IPS-20b (cell line): ENCODE data around the gene SULT1E1.

ENCODE experiments used
- H3K27ac ChIP-seq: one replicate; pipeline ENCODE4 v1.5.1; 2013; ENCODE audit warnings: low read length
- H3K27me3 ChIP-seq: 2 replicates; pipeline ENCODE4 v1.6.1; 2013; ENCODE audit warnings: mild to moderate bottlenecking, low read length, inconsistent platforms; ENCODE audit not compliant: insufficient read depth
- H3K36me3 ChIP-seq: 2 replicates; pipeline ENCODE4 v1.6.1; 2013; ENCODE audit warnings: low read depth, mild to moderate bottlenecking, inconsistent platforms, low read length, moderate library complexity; ENCODE audit not compliant: insufficient read depth
- H3K4me1 ChIP-seq: 2 replicates; pipeline ENCODE4 v1.6.1; 2013; ENCODE audit warnings: mild to moderate bottlenecking, control low read depth, inconsistent platforms, low read length, moderate library complexity; ENCODE audit not compliant: insufficient read depth
- H3K4me3 ChIP-seq: 2 replicates; pipeline ENCODE4 v1.5.1; 2013; ENCODE audit warnings: mild to moderate bottlenecking, low read length, inconsistent platforms
- H3K9ac ChIP-seq: 2 replicates; pipeline ENCODE4 v1.6.1; 2013; ENCODE audit warnings: low read depth, mild to moderate bottlenecking, inconsistent platforms, low read length, moderate library complexity
- H3K9me3 ChIP-seq: 2 replicates; pipeline ENCODE4 v1.6.1; 2013; ENCODE audit warnings: mild to moderate bottlenecking, low read depth, low read length, inconsistent platforms; ENCODE audit not compliant: insufficient read depth

The SULT1E1 gene

GRCh38 chr4:69838977-69839376, 21.0 kb downstream of the SULT1E1 start:
- no peaks in the 10 kb centered on the region for H3K36me3 ChIP-seq
- H3K4me1 ChIP-seq = no peaks in the 10 kb centered on the region
- H3K9me3 ChIP-seq = no peaks in the 10 kb centered on the region
- H3K4me3 ChIP-seq = no peak overlapping the region
- no peak overlapping the region for H3K27ac ChIP-seq
- H3K27me3 ChIP-seq = no peaks in the 10 kb centered on the region
- H3K9ac ChIP-seq = no peak overlapping the region

- H3K27ac ChIP-seq = no peak overlapping the region
- no peaks in the 10 kb centered on the region for H3K27me3 ChIP-seq
- H3K9me3 ChIP-seq = no peaks in the 10 kb centered on the region
- no peak overlapping the region for H3K4me3 ChIP-seq
- no peaks in the 10 kb centered on the region for H3K36me3 ChIP-seq
- H3K9ac ChIP-seq = no peak overlapping the region
- H3K4me1 ChIP-seq = no peaks in the 10 kb centered on the region; the same call in 1 of the 2 replicates
Observed at GRCh38 chr4:69836287-69836686, 23.7 kb downstream of the SULT1E1 start.

GRCh38 chr4:69835766-69836165, 24.2 kb downstream of the SULT1E1 start:
- Histone ChIP-seq H3K27ac (no peak overlapping the region), H3K36me3 (no peaks in the 10 kb centered on the region), H3K27me3 (no peaks in the 10 kb centered on the region), H3K4me3 (no peak overlapping the region), H3K9ac (no peak overlapping the region), H3K4me1 (peaks cover 3% of the 10 kb centered on the region; the same call in 1 of the 2 replicates), H3K9me3 (no peaks in the 10 kb centered on the region)

- no peak overlapping the region for H3K4me3 ChIP-seq
- no peaks in the 10 kb centered on the region for H3K27me3 ChIP-seq
- no peaks in the 10 kb centered on the region for H3K9me3 ChIP-seq
- H3K36me3 ChIP-seq = no peaks in the 10 kb centered on the region
- no peak overlapping the region for H3K27ac ChIP-seq
- no peak overlapping the region for H3K9ac ChIP-seq
- peaks cover 6% of the 10 kb centered on the region; the same call in 1 of the 2 replicates for H3K4me1 ChIP-seq
Observed at GRCh38 chr4:69833251-69833650, 26.7 kb downstream of the SULT1E1 start.

GRCh38 chr4:69832326-69833030, 27.5 kb downstream of the SULT1E1 start:
- Histone ChIP-seq H3K27ac (no peak overlapping the region), H3K4me1 (peaks cover 6% of the 10 kb centered on the region; the same call in 1 of the 2 replicates), H3K9ac (no peak overlapping the region), H3K4me3 (no peak overlapping the region), H3K36me3 (no peaks in the 10 kb centered on the region), H3K9me3 (no peaks in the 10 kb centered on the region), H3K27me3 (no peaks in the 10 kb centered on the region)

- Histone ChIP-seq H3K9me3 (no peaks in the 10 kb centered on the region), H3K4me1 (peaks cover 6% of the 10 kb centered on the region; the same call in 1 of the 2 replicates), H3K9ac (no peak overlapping the region), H3K36me3 (no peaks in the 10 kb centered on the region), H3K27ac (no peak overlapping the region), H3K27me3 (no peaks in the 10 kb centered on the region), H3K4me3 (no peak overlapping the region)
Observed at GRCh38 chr4:69831646-69832325, 28.2 kb downstream of the SULT1E1 start.

GRCh38 chr4:69831270-69831627, 28.7 kb downstream of the SULT1E1 start:
- Histone ChIP-seq H3K36me3 (no peaks in the 10 kb centered on the region), H3K4me1 (peaks cover 6% of the 10 kb centered on the region; the same call in 1 of the 2 replicates), H3K9me3 (no peaks in the 10 kb centered on the region), H3K9ac (no peak overlapping the region), H3K27ac (no peak overlapping the region), H3K27me3 (no peaks in the 10 kb centered on the region), H3K4me3 (no peak overlapping the region)

GRCh38 chr4:69830560-69831269, 29.2 kb downstream of the SULT1E1 start:
- Histone ChIP-seq H3K4me1 (peaks cover 6% of the 10 kb centered on the region; the same call in 1 of the 2 replicates), H3K4me3 (no peak overlapping the region), H3K9ac (no peak overlapping the region), H3K27ac (no peak overlapping the region), H3K36me3 (no peaks in the 10 kb centered on the region), H3K27me3 (no peaks in the 10 kb centered on the region), H3K9me3 (no peaks in the 10 kb centered on the region)

- Histone ChIP-seq H3K9ac (no peak overlapping the region), H3K4me1 (peaks cover 6% of the 10 kb centered on the region; the same call in 1 of the 2 replicates), H3K4me3 (no peak overlapping the region), H3K9me3 (no peaks in the 10 kb centered on the region), H3K27me3 (no peaks in the 10 kb centered on the region), H3K27ac (no peak overlapping the region), H3K36me3 (no peaks in the 10 kb centered on the region)
Observed at GRCh38 chr4:69830192-69830559, 29.8 kb downstream of the SULT1E1 start.

GRCh38 chr4:69829678-69830077, 30.3 kb downstream of the SULT1E1 start:
- no peaks in the 10 kb centered on the region for H3K36me3 ChIP-seq
- no peaks in the 10 kb centered on the region for H3K27me3 ChIP-seq
- no peaks in the 10 kb centered on the region for H3K9me3 ChIP-seq
- H3K4me3 ChIP-seq = no peak overlapping the region
- H3K9ac ChIP-seq = no peak overlapping the region
- no peak overlapping the region for H3K27ac ChIP-seq
- peaks cover 6% of the 10 kb centered on the region; the same call in 1 of the 2 replicates for H3K4me1 ChIP-seq

- Histone ChIP-seq H3K27me3 (no peaks in the 10 kb centered on the region), H3K27ac (no peak overlapping the region), H3K9ac (no peak overlapping the region), H3K9me3 (no peaks in the 10 kb centered on the region), H3K4me3 (no peak overlapping the region), H3K36me3 (no peaks in the 10 kb centered on the region), H3K4me1 (peaks cover 6% of the 10 kb centered on the region; the same call in 1 of the 2 replicates)
Observed at GRCh38 chr4:69828828-69829227, 31.1 kb downstream of the SULT1E1 start.
